NCI-H460 (cell line): ENCODE data around the gene PAPPA2. TPM values are rescaled to one million over a fixed set of nuclear protein-coding genes. Genes with fewer than 3 reads are reported as not detected.

ENCODE experiments used
- DNase-seq: peaks from one replicate; pipeline ENCODE4 v3.0.0-alpha.2; 2016; ENCODE audit warnings: low read depth; ENCODE audit errors: extremely low read depth
- total RNA-seq: library from RNA; depleted of rRNA; stranded (reverse); fragments of >200 nt; shearing (Covaris generic); gene quantifications from 2 replicates; pipeline ENCODE4 v1.2.3, GENCODE V29; 2014

PAPPA2 gene
- total RNA-seq, 1 experiment from 2014 or later = 30.1 TPM

DNA sequence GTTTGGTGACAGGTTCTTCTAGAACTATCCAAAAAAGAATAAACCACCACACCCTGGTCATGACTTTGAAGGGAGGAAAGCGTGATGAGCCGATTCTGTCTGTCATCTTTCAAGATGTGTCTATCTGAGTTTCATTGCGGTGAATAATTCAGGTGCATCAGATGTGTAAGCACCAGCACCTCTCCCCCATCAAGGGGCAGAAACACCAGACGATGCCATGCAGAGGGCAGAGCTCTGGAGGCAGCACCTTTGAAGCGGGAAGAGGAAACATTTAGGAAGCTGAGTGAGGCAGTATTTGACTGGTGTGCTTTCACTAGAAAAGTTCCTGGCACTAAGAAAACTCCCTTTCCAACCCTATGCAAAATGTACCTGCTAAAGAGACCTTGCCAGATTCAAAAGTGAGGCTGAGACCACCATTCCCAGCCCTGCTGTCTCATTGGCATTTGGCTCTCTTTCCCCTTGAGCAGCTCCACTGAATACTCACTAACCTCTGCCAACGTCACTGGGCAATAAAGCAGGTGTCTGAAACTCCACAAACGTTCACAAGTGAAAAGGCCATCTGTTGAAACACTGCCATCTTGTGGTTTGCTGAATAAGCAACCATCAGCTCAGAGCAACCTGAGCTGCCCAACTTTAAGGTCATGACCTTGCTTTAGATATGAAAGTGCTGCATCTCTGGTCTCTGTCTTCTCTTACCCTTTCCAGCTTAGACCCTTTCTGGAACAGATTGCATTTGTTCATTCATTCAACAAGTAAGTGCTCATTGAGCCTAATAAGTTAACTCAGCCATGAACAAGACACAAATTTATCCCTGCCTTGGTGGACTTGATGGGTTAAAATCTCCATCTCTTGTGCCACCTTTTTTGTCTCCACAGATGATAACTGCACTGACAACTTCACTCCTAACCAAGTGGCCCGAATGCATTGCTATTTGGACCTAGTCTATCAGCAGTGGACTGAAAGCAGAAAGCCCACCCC lies 228.6 kb downstream of the PAPPA2 start:
- DNase-seq = peak; percentile 61

DNA sequence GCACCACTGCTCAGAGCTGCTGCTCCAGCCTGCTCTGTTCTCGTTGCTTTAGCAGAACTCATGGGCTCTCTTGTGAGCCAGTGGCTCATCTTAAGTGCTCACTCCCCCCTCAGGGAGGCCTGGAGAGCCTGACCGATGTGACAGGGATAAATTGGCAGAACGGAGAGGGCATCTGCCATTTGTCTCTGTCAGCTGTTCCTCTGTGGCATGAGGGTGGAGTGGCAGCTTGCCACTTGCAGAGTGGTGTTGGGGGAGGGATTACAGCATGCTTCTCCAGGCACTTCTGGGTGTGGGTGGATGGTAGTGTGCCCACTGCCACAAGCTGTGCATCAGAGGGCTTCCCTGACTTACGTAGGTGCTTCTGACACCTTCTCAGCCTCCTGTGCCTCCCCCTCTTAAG lies 229.5 kb downstream of the PAPPA2 start:
- DNase-seq = no peak

DNA sequence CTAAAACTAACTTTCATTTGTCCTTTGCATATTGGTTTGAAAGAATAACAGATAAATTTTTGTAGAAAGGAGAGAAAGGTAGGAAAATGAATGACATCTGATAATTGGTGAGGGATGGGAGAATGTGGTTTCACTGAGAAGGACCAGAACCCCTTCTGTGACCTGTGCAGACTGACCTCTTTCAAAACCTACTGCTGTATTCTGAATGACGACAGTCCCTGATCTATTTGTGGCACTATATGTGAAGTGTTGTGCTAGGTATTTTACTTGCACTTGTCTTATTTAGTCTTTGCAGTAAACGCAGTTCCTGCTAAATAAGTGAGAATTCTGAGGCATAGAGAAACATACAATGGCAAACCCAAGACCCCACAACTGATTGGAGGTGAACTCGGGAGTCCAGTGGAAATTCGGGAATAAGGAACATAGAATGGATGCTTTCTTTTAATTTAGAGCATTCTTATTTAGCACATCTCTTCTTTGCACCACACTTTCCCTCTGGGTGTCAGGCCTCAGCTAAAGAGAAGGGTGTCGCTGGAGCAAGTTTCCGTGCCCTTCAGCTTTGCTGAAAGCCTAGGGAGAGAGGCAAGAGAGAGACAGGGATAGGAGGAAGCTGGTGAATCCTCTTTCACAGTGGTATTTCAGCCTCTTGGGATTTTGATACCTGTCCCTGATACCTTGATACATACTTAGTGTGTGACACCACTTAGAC lies 230.2 kb downstream of the PAPPA2 start:
- DNase-seq = no peak

DNA sequence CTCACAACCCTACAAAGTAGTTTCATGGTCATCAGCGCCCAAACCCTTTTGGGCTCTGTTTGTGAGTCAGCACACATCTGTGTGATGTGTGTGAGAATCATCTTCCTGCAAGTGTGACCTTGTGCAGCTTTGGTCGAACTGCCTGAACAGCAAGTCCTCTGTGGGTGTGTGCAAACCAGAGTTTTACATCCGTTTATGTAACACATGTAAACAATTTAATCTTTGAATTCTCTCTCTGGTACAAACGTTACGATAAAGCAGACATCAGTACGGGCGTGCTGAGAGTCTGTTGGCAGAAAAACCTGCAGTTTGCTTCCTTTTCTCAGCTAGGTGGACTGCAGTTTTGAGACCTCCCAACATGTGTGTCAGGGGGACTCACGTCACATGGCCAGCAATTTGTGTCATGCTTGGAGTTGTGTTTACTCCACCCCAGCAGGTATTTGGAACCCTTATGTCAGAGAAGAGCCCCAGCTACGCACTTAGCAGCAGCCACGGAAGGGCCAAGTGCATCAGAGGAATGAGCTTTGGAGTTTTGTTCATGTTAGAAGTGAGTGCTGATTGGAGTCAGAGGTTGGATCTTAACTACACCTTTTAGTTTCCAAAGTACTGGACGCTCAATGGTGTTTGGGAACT lies 230.8 kb downstream of the PAPPA2 start:
- DNase-seq = no peak

DNA sequence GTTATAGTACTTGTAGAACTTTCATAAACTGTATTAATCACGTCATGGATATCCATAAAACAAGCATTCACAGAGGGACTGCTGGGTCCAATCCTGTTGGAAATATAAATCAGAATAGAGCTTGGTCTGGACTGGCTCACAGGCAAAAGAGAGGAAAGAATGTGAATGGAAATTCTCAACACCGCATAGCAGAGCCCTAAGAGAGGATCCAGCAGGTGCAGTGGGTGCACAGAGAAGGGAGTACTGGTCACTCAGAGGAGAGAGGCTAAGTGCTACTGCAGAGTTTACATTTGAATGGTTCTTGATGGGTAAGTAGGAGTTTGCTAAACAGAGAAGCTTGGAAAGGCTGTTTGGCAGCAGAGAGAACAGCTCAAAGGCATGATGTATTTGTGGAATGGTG lies 231.7 kb downstream of the PAPPA2 start:
- DNase-seq = no peak

DNA sequence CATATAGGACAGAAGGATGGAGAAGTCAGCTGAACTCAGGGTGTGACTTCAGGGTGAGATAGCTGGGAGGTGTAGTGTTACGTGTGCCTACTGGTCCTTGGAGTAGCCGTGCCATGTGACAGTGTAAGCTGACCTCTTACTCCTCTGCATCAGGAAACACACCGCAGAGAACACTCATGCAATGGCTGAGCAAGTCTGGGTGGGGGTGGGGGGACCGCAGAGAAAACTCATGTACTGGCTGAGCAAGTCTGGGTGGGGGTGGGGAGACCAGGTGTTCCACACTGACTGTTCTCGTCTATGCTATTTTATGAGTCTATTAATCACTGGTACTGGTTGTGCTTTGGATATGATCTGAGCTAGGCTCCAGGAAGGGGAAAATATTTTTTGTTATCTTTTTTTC lies 233.1 kb downstream of the PAPPA2 start:
- no peak for DNase-seq

DNA sequence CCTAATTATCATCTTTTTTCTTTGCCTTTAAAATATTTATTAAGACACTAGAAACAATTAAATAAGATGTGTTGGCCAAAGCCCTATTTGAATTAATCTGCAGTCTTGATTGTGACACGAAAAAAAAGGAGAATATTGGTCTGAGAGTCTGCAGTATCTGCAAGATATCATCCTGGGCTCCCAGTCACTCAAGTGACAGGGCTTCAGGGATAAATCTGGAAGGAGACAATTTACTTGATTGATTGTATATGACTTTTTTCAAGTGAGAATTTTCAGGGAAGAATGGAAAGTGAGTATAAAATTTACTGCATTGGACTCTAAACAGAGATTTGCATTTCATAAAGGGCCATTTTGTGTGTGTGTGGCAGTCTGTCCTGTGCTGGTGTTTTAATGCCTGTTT lies 233.7 kb downstream of the PAPPA2 start:
- DNase-seq = no peak

DNA sequence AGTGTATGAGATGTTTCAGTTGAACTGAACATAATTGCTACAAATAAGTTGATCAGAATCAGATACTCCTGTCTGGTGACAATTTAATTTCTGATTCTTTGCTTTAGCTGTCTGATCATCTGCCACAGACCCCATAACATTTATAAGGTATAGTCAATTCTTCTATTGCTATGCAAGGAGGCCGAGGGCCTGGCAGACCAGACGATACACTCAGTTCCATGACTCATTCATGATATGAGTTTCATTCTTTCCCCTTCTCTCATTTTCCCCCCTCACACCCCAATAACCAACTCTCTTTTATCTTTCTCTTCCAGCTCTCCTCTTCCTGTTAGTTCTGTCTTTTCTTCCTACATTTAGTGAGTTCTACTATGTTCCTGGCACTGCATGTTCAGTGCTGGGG lies 236.8 kb downstream of the PAPPA2 start:
- no peak for DNase-seq

DNA sequence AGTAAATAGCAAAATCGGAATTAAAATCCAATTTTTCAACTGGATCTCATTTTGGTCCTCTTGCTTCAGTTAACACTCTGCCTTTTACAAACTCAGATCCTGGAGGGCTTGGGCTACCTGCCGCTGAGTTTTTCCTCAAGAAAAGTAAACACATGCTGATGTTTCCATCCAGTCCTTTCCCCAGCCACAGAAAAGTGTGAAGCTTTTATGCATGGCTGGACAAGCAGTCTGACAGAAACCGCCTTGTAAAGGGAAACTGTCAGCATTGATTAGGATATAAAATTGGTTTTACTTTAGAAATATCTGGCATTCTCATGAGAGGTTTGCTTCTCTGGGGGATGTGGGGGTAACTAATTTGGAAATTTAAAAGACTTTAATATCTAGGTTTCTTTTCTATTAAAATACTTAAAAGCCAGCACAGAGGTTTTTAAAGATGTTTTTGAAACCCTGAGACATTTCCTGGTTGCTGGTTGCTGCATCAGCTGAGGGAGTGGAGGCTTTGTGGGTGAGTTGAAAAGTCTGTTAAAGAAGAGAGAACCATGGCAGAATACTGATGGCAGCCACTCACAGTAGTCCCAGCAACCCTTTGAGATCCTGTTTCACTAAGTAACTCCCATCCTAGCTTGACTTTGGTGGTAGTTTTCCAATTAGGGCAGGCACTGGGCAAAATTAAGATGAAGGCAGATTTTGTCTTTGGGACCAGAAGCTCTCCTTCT lies 238.3 kb downstream of the PAPPA2 start:
- DNase-seq = no peak

DNA sequence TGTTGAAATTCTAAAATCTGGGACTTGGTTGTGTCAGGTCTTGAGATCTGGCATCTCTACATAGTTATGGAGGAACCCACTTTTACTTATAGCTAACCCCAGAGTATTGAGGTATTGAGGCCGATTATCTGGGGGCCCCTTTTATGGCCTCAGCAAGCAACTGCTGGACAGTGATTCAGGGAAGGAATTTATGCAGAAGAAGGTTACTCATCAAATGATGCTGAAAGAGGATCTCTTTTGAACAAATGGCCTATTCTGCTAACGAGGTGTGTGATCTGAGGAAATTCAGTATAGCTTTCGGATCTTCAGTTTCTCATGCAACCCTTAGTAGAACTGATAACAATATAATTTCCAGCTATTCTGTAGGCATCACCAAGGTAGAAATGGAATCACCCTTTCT lies 239.9 kb downstream of the PAPPA2 start:
- no peak for DNase-seq

DNA sequence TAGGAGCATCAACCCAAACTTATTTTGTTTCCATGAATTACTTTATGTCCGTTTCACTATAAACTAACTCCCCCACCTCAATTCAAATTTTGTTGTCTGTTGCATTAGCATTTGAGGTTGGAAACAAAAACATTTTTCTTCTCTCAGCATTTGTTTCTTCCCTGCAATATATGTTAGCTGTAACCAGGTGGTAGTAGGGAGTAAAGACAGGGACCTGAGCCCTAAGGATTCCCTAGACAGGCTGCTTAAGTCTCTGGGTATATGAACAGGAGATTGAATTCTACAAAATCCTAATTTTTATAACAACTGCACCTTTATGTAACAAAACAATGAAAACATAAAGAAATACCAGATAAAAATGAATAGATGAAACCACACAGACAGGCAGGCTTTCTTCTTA lies 242.6 kb downstream of the PAPPA2 start:
- no peak for DNase-seq

DNA sequence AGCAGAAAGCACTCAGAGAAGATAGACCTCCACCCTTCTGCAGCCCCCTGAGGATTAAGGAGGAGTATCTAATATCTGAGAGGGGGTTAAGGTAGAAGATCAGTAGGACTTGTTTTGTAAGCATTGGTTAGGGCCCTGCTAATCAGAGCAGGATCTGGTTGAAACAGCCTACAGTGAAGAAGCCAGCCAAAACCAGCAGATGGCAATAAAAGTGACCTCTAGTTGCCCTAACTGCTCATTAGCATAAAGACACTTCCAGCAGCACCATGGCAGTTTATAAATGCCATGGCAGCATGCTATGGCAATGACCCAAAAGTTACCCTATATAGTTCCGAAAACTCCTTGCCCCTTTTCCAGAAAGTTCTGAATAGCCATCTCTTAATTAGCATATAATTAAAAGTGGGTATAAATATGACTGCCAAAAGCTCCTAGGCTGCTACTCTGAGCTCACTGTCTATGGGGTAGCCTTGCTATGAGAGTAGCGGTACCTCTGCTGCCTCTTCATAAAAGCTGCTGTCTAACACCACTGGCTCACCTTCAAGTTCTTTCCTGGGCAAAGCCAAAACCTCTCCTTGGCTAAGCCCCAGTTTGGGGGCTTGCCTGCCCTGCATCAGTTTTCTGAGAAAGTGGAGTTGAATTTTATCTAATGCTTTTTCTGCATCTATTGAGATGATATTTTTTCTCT lies 254.2 kb downstream of the PAPPA2 start:
- no peak for DNase-seq

DNA sequence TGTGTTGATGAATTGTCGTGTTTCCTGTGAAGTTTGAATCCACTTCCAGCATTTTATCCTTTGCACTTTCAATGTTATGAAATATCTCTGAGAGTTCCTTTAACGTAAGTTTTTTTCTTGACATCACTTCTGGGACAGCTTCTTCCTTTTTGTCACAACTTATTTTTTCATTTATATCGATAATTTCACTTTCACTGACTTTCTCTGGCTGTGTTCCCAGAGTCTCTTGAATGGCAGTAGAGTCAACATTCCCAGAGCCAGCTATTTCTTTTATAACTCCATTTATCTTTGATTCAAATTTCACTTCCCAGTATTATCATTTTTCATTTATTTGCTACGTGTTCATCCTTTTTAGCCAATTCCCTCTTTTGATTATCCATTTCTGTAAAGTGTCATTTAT lies 256.5 kb downstream of the PAPPA2 start:
- no peak for DNase-seq

DNA sequence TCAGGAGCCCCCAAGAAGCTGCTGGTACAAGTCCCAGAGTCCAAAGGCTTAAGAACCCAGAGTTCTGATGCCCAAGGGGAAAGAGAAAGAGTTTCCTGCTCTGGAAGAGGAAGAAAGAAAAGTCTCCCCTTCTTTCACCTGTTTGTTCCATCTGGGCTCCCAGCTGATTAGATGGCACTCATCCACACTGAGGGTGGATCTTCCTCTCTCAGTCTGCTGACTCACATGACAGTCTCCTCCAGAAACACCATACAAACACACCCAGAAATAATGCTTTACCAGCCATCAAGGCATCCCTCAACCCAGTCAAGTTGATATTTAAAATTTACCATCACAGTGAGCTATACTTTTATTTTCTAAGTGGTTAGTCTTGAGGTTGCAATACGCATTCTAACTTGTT lies 257.9 kb downstream of the PAPPA2 start:
- DNase-seq = no peak

DNA sequence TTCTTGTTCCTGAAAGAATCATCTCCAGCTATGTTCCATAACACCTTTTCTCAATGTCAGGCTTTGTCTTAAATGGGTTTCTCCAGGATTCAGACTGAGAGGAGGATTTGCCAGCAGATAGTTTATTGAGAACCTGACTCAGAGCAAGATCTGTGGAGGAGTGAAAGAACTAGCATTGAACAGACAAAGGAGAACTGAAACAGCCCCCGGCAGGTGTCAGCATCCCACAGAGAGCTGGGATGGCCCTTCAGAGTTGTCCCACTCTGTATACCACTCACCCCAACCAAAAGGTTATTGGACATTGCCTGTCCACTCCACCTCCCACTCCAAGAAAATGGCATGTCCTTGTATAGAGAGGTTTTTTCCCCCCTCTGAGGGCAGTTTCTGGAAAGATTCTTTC lies 270.7 kb downstream of the PAPPA2 start:
- DNase-seq = no peak

DNA sequence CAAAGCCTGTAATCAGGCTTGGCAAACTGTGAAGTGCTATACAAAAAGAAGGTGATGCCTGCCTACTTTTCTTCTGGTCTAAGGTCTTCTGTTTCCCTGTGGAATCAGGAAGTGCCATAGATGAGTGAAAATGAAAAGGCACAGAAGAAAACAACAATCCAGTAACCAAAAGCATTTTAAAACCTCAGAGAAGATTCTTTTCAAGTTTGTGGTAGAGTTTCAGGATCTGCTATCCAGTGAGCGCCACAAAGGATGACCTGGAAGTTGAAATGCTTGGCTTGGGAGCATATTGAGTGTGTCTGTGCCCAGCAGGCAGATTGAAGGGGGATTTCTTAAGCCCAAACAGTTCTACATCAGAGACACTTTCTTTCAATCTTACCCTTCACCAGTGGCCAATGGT lies 272.2 kb downstream of the PAPPA2 start:
- no peak for DNase-seq

DNA sequence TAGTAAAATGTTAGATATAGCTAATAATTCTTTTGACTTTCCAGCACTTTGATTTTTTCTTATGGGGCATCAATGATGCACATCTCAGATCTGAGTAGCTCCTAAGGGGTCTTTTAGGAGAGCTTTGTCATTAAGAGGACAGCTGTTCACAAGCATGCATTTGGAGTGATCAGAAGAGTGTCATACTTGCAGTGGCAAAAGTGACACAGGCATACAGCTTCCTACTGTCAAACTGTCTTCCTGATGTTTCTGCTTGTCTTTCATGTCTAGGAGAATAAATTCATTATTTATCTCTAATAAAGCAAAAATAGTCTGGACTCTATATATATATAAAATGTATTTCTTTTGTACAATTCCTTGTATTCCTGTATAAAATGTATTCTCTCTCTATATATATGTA lies 273.0 kb downstream of the PAPPA2 start:
- no peak for DNase-seq

DNA sequence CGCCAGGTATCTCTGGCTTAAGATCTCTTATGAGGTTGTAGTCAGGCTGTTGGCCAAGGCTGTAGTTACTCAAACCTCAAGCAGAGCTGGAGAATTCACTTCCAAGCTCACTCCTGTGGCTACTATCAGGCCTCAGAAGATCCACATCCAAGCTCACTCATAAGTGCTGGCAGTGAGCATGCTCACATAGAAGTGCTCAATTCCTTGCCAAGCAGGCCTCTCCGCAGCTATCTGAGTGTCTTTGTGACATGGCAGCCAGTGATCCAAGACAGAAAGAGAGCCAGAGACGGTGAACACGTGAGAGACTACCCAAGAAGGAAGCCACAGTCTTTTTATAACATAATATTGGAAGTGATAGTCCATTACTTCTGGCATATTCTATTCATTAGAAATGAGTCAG lies 278.2 kb downstream of the PAPPA2 start:
- DNase-seq = no peak

DNA sequence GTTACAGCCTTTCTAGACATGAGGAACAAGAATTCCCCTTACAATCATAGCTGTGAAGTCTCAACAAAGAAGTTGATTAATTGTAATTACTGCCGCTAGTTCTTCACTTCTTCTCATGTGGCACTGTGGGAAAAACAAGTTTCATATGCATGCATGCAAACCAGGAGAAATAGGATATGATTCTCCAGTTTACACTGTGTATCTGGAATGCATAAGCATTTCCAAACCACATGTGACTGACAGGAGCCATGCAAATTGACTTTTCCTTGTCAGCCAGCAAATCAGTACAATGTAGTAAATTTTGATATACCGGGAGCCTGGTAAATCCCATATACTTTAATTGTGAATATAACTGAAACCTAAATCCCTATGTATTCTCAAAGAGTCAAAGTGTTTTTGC lies 279.3 kb downstream of the PAPPA2 start:
- DNase-seq = no peak

DNA sequence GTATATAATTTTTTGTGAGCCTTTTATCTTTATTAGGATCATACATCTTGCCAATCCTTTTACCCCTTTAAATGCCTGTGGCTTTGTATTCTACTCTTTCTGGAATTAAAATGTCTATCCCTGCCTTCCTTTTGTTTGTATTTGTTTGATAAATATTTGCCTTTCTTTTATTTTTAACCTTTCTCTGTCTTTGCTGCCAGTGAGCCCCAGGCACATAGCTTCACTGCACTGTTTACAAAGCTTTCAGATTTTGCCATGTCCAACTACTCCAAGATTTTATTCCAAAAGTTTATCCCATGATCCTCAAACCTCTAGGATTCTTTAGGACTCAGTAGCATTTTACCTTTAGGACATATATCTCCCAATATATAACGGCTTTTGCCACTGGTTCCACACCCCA lies 281.2 kb downstream of the PAPPA2 start:
- no peak for DNase-seq
